ENCODE data around the gene PCK2. TPM values are rescaled to one million over a fixed set of nuclear protein-coding genes. Genes with fewer than 3 reads are reported as not detected.

The PCK2 gene
- total and polyA plus RNA-seq, 2 of the 8 experiments (the other 6 are each of a cell fraction or from before 2014, with no cell fraction given) = 81.9 to 115 TPM

DNA sequence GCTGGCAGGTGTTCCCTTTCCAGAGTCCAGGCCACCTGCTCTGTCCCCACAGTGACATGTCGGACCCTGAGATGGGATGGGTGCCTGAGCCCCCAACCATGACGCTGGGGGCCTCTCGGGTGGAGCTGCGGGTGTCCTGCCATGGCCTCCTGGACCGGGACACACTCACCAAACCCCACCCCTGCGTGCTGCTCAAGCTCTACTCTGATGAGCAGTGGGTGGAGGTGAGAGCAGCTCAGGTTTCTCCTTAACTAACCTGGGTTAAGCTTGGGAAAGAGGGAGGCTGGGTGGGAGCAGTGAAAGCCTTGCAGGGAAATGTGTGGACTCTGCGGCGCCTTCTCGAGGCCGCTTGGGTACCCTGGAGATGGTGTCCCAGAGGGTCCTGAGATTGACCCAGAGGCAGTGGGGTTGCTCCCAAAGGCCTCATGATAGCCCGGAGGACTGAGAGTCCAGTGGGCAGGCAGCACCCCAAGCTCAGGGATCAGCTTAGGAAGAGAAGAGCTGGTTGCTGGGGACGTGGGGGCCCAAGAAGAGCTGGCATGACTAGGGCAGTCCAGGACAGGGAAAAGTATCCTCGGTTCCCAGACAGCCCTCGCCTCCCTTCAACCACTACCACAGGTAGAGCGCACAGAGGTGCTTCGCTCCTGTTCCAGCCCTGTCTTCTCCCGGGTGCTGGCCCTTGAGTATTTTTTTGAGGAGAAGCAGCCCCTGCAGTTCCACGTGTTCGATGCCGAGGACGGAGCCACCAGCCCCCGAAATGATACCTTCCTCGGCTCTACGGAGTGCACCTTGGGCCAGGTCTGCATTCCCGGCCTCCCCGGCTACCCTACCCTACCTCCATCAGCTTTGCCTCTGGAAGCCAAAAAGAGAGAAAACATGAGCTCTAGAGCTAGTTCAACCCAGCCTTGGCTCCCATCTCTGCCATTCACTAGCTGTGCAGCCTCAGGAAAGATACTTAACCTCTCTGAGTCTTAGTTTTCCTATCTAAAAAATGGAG is 20.9 kb upstream of the PCK2 start (continued):
- TF ChIP-seq, protein P1, sequence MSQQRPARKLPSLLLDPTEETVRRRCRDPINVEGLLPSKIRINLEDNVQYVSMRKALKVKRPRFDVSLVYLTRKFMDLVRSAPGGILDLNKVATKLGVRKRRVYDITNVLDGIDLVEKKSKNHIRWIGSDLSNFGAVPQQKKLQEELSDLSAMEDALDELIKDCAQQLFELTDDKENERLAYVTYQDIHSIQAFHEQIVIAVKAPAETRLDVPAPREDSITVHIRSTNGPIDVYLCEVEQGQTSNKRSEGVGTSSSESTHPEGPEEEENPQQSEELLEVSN (IDR thresholded peaks at IDR 0.05) = no peak
- no peak for TF ChIP-seq ASH2L (IDR thresholded peaks at IDR 0.05; ENCODE audit: low read length)
- TF ChIP-seq, protein P2, sequence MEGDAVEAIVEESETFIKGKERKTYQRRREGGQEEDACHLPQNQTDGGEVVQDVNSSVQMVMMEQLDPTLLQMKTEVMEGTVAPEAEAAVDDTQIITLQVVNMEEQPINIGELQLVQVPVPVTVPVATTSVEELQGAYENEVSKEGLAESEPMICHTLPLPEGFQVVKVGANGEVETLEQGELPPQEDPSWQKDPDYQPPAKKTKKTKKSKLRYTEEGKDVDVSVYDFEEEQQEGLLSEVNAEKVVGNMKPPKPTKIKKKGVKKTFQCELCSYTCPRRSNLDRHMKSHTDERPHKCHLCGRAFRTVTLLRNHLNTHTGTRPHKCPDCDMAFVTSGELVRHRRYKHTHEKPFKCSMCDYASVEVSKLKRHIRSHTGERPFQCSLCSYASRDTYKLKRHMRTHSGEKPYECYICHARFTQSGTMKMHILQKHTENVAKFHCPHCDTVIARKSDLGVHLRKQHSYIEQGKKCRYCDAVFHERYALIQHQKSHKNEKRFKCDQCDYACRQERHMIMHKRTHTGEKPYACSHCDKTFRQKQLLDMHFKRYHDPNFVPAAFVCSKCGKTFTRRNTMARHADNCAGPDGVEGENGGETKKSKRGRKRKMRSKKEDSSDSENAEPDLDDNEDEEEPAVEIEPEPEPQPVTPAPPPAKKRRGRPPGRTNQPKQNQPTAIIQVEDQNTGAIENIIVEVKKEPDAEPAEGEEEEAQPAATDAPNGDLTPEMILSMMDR (IDR thresholded peaks at IDR 0.05; ENCODE audit: control extremely low read depth in 1 of 3, insufficient read depth in 1 of 3, low read depth in 1 of 3, low read length in 3 of 3) = no peak
- no peak for TF ChIP-seq RNF2 (IDR thresholded peaks at IDR 0.05; ENCODE audit: borderline replicate concordance, low read depth, low read length, missing control alignments, poor library complexity, severe bottlenecking)
- no peak for TF ChIP-seq BACH1 (IDR thresholded peaks at IDR 0.05; ENCODE audit: low read length)
- TF ChIP-seq CBX8 (IDR thresholded peaks at IDR 0.05; ENCODE audit: borderline replicate concordance, low read depth, low read length) = no peak
- TF ChIP-seq BRCA1 (IDR thresholded peaks at IDR 0.05; ENCODE audit: low read depth, low read length) = no peak
- TF ChIP-seq SP1 (IDR thresholded peaks at IDR 0.05; ENCODE audit: low read depth, low read length) = no peak
- no peak for TF ChIP-seq CREB1 (IDR thresholded peaks at IDR 0.05)
- TF ChIP-seq, protein P3, sequence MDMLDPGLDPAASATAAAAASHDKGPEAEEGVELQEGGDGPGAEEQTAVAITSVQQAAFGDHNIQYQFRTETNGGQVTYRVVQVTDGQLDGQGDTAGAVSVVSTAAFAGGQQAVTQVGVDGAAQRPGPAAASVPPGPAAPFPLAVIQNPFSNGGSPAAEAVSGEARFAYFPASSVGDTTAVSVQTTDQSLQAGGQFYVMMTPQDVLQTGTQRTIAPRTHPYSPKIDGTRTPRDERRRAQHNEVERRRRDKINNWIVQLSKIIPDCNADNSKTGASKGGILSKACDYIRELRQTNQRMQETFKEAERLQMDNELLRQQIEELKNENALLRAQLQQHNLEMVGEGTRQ (IDR thresholded peaks at IDR 0.05; ENCODE audit: low read length) = no peak
- TF ChIP-seq NANOG (IDR thresholded peaks at IDR 0.05; ENCODE audit: insufficient read depth, low read depth, low read length, poor library complexity, severe bottlenecking) = no peak
- TF ChIP-seq EGR1 (IDR thresholded peaks at IDR 0.05; ENCODE audit: borderline replicate concordance, low read depth, low read length) = no peak

All from H1 (cell line).